ENCODE measurements around the gene ADPRHL1. TPM values are rescaled to one million over a fixed set of nuclear protein-coding genes. Genes with fewer than 3 reads are reported as not detected.
A peak's percentile ranks its signal among the peaks of the same experiment; 100 is the strongest.

Gene ADPRHL1
- polyA plus RNA-seq, 3 donors: 0.15 to 0.52 (median 0.27) TPM

GRCh38 chr13:113468472-113469201 is 15.3 kb upstream of the ADPRHL1 start:
- Histone ChIP-seq H3K4me1 (ENCODE audit: control insufficient read depth in 1 of 2, insufficient read depth in 2 of 2, low read length in 2 of 2) (no peaks in the 10 kb centered on the region), H3K4me2 (replicated peaks; ENCODE audit: extremely low read depth, low read length, poor library complexity, severe bottlenecking) (no peak overlapping the region), H3K36me3 (replicated peaks in 1 of 2; ENCODE audit: control insufficient read depth in 1 of 2, insufficient read depth in 2 of 2, low read length in 2 of 2) (peaks cover 17 to 63% of the 10 kb centered on the region in 2 donors), H3K9ac (ENCODE audit: insufficient read depth, low read length, poor library complexity, severe bottlenecking) (no peak overlapping the region), H4K20me1 (ENCODE audit: insufficient read depth, low read length) (peaks cover 7% of the 10 kb centered on the region), H2AFZ (ENCODE audit: insufficient read depth, low read depth, low read length, poor library complexity, severe bottlenecking) (no peak overlapping the region), H3K27me3 (ENCODE audit: control insufficient read depth in 2 of 2, insufficient read depth in 2 of 2, low read length in 2 of 2) (no peaks in the 10 kb centered on the region), H3K27ac (ENCODE audit: low read depth in 1 of 2, low read length in 2 of 2) (no peak overlapping the region), H3K4me3 (replicated peaks in 1 of 3; ENCODE audit: low read depth in 2 of 3, low read length in 3 of 3) (no peak overlapping the region), H3K79me2 (ENCODE audit: insufficient read depth, low read length) (no peaks in the 10 kb centered on the region), H3K9me3 (replicated peaks in 1 of 2; ENCODE audit: control insufficient read depth in 1 of 2, insufficient read depth in 1 of 2, low read length in 2 of 2) (no peaks in the 10 kb centered on the region)
- no peak for TF ChIP-seq CTCF (IDR thresholded peaks at IDR 0.05)
- peaks cover 0 to 2% (median 0%) of the 10 kb centered on the region in 3 donors for H3K27me3 Mint-ChIP-seq (ENCODE audit: low read depth in 3 of 3)
- H3K4me1 Mint-ChIP-seq: peaks cover 15% of the 10 kb centered on the region
- intact Hi-C loops (cut with micrococcal nuclease): no loop called here
- H3K4me3 Mint-ChIP-seq: no peak overlapping the region
- 96% methylated on average over 17 of the region's 22 CpGs for WGBS (ENCODE audit: insufficient coverage)
- H3K9me3 Mint-ChIP-seq: peaks cover 0 to 2% (median 0%) of the 10 kb centered on the region in 7 donors
- DNase-seq: no peak
- H3K27ac Mint-ChIP-seq: peak overlapping the region in 1 of 7 donors; percentile 16
- H3K36me3 Mint-ChIP-seq: peaks cover 36 to 64% of the 10 kb centered on the region in 2 donors

- H3K9ac ChIP-seq (ENCODE audit: insufficient read depth, low read length, poor library complexity, severe bottlenecking): no peak overlapping the region
- Mint-ChIP-seq H3K36me3 (peaks cover 40 to 69% of the 10 kb centered on the region in 2 donors), H3K27ac (no peak overlapping the region), H3K4me3 (no peak overlapping the region), H3K9me3 (peaks cover 0 to 2% (median 0%) of the 10 kb centered on the region in 7 donors), H3K4me1 (peaks cover 15% of the 10 kb centered on the region), H3K27me3 (ENCODE audit: low read depth in 3 of 3) (peaks cover 0 to 2% (median 0%) of the 10 kb centered on the region in 3 donors)
- intact Hi-C loops (cut with micrococcal nuclease): no loop called here
- H3K4me1 ChIP-seq (ENCODE audit: control insufficient read depth in 1 of 2, insufficient read depth in 2 of 2, low read length in 2 of 2): no peaks in the 10 kb centered on the region
- no peaks in the 10 kb centered on the region for H3K79me2 ChIP-seq (ENCODE audit: insufficient read depth, low read length)
- H2AFZ ChIP-seq (ENCODE audit: insufficient read depth, low read depth, low read length, poor library complexity, severe bottlenecking): no peak overlapping the region
- no peak overlapping the region for H3K4me3 ChIP-seq (replicated peaks in 1 of 3; ENCODE audit: low read depth in 2 of 3, low read length in 3 of 3)
- no peak overlapping the region for H3K27ac ChIP-seq (ENCODE audit: low read depth in 1 of 2, low read length in 2 of 2)
- H4K20me1 ChIP-seq (ENCODE audit: insufficient read depth, low read length): peaks cover 7% of the 10 kb centered on the region
- 100% methylated on average over 2 of the region's 7 CpGs for WGBS (ENCODE audit: insufficient coverage)
- no peak overlapping the region for H3K4me2 ChIP-seq (replicated peaks; ENCODE audit: extremely low read depth, low read length, poor library complexity, severe bottlenecking)
- H3K9me3 ChIP-seq (replicated peaks in 1 of 2; ENCODE audit: control insufficient read depth in 1 of 2, insufficient read depth in 1 of 2, low read length in 2 of 2): no peaks in the 10 kb centered on the region
- no peak for DNase-seq
- H3K27me3 ChIP-seq (ENCODE audit: control insufficient read depth in 2 of 2, insufficient read depth in 2 of 2, low read length in 2 of 2): no peaks in the 10 kb centered on the region
- H3K36me3 ChIP-seq (replicated peaks in 1 of 2; ENCODE audit: control insufficient read depth in 1 of 2, insufficient read depth in 2 of 2, low read length in 2 of 2): peaks cover 17 to 57% of the 10 kb centered on the region in 2 donors
- no peak for TF ChIP-seq CTCF (IDR thresholded peaks at IDR 0.05)
Measured at GRCh38 chr13:113468029-113468428, 14.7 kb upstream of the ADPRHL1 start.

All from CD14-positive monocyte (primary cell).